Spinal cord (tissue), 10 donors: Measurements from ENCODE around the gene DNM1L. TPM values are rescaled to one million over a fixed set of nuclear protein-coding genes. Genes with fewer than 3 reads are reported as not detected.
"Not testable (repeated sequence)": the region's sequence is repeated elsewhere in the genome, so short reads cannot be mapped to it uniquely, and the experiment has no call there.

Source experiments
- DNase-seq, 6 donors: peaks; one replicate each; pipeline versions ENCODE4 v3.0.0 to v3.0.0-alpha.2; 2013 to 2015; ENCODE audit warnings: low spot score in 6 of 6, low read depth in 4 of 6
- H3K27ac ChIP-seq: one replicate; pipeline ENCODE4 v1.5.1; 2013; ENCODE audit warnings: low read depth, low read length, control low read depth
- H3K27me3 ChIP-seq: one replicate; pipeline ENCODE4 v1.6.1; 2013; ENCODE audit warnings: low read length; ENCODE audit not compliant: control insufficient read depth, insufficient read depth
- H3K36me3 ChIP-seq: one replicate; pipeline ENCODE4 v1.6.1; 2013; ENCODE audit warnings: low read length; ENCODE audit not compliant: control insufficient read depth, insufficient read depth
- H3K4me1 ChIP-seq: one replicate; pipeline ENCODE4 v1.6.1; 2013; ENCODE audit warnings: low read length; ENCODE audit not compliant: control insufficient read depth, insufficient read depth
- H3K4me3 ChIP-seq: one replicate; pipeline ENCODE4 v1.5.1; 2013; ENCODE audit warnings: low read depth, low read length, control low read depth
- H3K9me3 ChIP-seq: one replicate; pipeline ENCODE4 v1.6.1; 2013; ENCODE audit warnings: low read length; ENCODE audit not compliant: control insufficient read depth, insufficient read depth
- WGBS: methylation state at CpG from one replicate; pipeline ENCODE4 v1.1.5; 2013; ENCODE audit warnings: missing lambda C conversion rate; ENCODE audit not compliant: insufficient coverage; 5-methylcytosine and 5-hydroxymethylcytosine counted together
- polyA plus RNA-seq, 2 donors: library from polyadenylated mRNA; unstranded; fragments of 120-200 nt; gene quantifications; one replicate each; pipeline ENCODE4 v1.2.1, GENCODE V29; 2013; ENCODE audit not compliant: insufficient read length in 2 of 2
- total RNA-seq, 2 donors: library from RNA; depleted of rRNA in 1 of 2; stranded (reverse); fragments of 120-200 nt in 1 of 2; fragments of >200 nt in 1 of 2; gene quantifications; one replicate each; pipeline versions ENCODE4 v1.2.3 to v1.2.4, GENCODE V29; 2013 to 2014
- donor health status: healthy.

Gene DNM1L
- total and polyA plus RNA-seq, 4 donors: 89.6 to 205 (median 147) TPM

DNA sequence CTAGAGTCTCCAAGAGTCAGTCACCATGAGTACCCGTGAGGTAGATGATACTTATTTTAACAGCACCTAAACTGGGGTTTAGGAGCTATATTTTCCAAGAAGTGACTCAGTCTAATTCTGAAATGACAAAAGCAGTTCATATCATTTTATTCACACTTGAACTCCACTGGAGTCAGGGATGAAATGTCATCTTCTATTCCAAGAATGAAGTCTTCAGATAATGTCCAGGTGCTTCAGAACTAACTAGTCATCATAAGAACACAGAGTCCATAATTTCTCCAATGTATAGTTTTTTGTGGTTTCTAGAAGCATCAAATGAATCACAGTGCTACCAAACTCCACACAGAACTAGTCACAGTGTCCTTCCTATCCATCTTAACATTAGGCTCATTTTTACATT, 13.3 kb downstream of the DNM1L start:
- Histone ChIP-seq H3K4me1 (no peaks in the 10 kb centered on the region), H3K27ac (no peak overlapping the region), H3K4me3 (no peak overlapping the region), H3K9me3 (peaks cover 2% of the 10 kb centered on the region), H3K36me3 (no peaks in the 10 kb centered on the region), H3K27me3 (no peaks in the 10 kb centered on the region)
- no CpG with 5 or more reads among the region's 1 CpG for WGBS
- DNase-seq: no peak

GRCh38 chr12:32693036-32693435, 13.9 kb downstream of the DNM1L start:
- Histone ChIP-seq H3K27ac (no peak overlapping the region), H3K4me1 (no peaks in the 10 kb centered on the region), H3K9me3 (peaks cover 2% of the 10 kb centered on the region), H3K36me3 (no peaks in the 10 kb centered on the region), H3K27me3 (no peaks in the 10 kb centered on the region), H3K4me3 (no peak overlapping the region)
- DNase-seq: peak in 1 of 6 donors; percentile 15
- no CpG with 5 or more reads among the region's 1 CpG for WGBS

GRCh38 chr12:32695787-32696186, 16.7 kb downstream of the DNM1L start:
- no peaks in the 10 kb centered on the region for H3K27me3 ChIP-seq
- DNase-seq: no peak
- no peak overlapping the region for H3K4me3 ChIP-seq
- no peaks in the 10 kb centered on the region for H3K4me1 ChIP-seq
- H3K27ac ChIP-seq: no peak overlapping the region
- WGBS: no CpG with 5 or more reads among the region's 3 CpGs
- H3K9me3 ChIP-seq: peaks cover 2% of the 10 kb centered on the region
- H3K36me3 ChIP-seq: no peaks in the 10 kb centered on the region

- Histone ChIP-seq H3K4me3 (no peak overlapping the region), H3K27me3 (no peaks in the 10 kb centered on the region), H3K36me3 (peaks cover 4% of the 10 kb centered on the region), H3K9me3 (peaks cover 2% of the 10 kb centered on the region), H3K27ac (no peak overlapping the region), H3K4me1 (no peaks in the 10 kb centered on the region)
- WGBS: no CpG with 5 or more reads among the region's 1 CpG
- no peak for DNase-seq
These were observed 18.3 kb downstream of the DNM1L start for GRCh38 chr12:32697445-32697844.

DNA sequence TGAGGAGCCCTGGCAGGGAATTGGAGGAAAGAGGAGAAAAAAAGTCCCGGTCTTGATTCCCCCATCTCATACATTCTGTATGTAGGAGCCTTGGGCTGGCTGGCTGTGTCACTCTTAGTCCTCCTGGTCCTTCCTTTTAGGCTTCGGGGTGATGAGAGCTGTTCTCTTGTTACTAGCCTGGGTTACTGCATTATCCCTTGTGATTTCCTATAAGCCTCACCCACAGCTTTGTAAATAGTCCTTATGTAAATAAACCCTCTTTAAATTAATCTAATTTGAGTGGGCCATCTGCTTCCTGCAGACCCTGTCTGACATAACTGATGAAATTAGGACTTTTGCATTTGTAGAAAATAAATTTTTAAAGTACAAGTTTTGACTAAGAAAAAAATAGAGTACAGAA, 19.2 kb downstream of the DNM1L start:
- H3K4me3 ChIP-seq: no peak overlapping the region
- H3K27me3 ChIP-seq: no peaks in the 10 kb centered on the region
- no CpG with 5 or more reads among the region's 2 CpGs for WGBS
- H3K36me3 ChIP-seq: peaks cover 4% of the 10 kb centered on the region
- no peak for DNase-seq
- no peak overlapping the region for H3K27ac ChIP-seq
- no peaks in the 10 kb centered on the region for H3K4me1 ChIP-seq
- peaks cover 2% of the 10 kb centered on the region for H3K9me3 ChIP-seq

GRCh38 chr12:32699437-32699836, 20.3 kb downstream of the DNM1L start:
- DNase-seq, H3K27me3 ChIP-seq, H3K4me3 ChIP-seq, H3K9me3 ChIP-seq, H3K4me1 ChIP-seq, H3K27ac ChIP-seq, H3K36me3 ChIP-seq: not testable (repeated sequence)
- 100% methylated on average over 1 of the region's 8 CpGs for WGBS

- no peak for DNase-seq
- H3K9me3 ChIP-seq: no peaks in the 10 kb centered on the region
These were observed 23.4 kb downstream of the DNM1L start for GRCh38 chr12:32702473-32702872.

GRCh38 chr12:32702946-32703345, 23.8 kb downstream of the DNM1L start:
- no peak overlapping the region for H3K4me3 ChIP-seq
- no CpG with 5 or more reads among the region's 1 CpG for WGBS
- peaks cover 4% of the 10 kb centered on the region for H3K36me3 ChIP-seq
- no peaks in the 10 kb centered on the region for H3K27me3 ChIP-seq
- H3K9me3 ChIP-seq: no peaks in the 10 kb centered on the region
- no peak for DNase-seq
- no peak overlapping the region for H3K27ac ChIP-seq
- no peaks in the 10 kb centered on the region for H3K4me1 ChIP-seq

More at GRCh38 chr12:32702473-32702872, 23.4 kb downstream of the DNM1L start:
- no peak overlapping the region for H3K27ac ChIP-seq
- H3K4me1 ChIP-seq: no peaks in the 10 kb centered on the region
- no peaks in the 10 kb centered on the region for H3K27me3 ChIP-seq
- no peak overlapping the region for H3K4me3 ChIP-seq
- H3K36me3 ChIP-seq: peaks cover 4% of the 10 kb centered on the region

GRCh38 chr12:32705783-32706182, 26.7 kb downstream of the DNM1L start:
- no peaks in the 10 kb centered on the region for H3K27me3 ChIP-seq
- H3K4me3 ChIP-seq: no peak overlapping the region
- no peak overlapping the region for H3K27ac ChIP-seq
- no peaks in the 10 kb centered on the region for H3K9me3 ChIP-seq
- DNase-seq: no peak
- H3K36me3 ChIP-seq: peaks cover 4% of the 10 kb centered on the region
- H3K4me1 ChIP-seq: no peaks in the 10 kb centered on the region

- no peak for DNase-seq
- Histone ChIP-seq H3K36me3 (peaks cover 5% of the 10 kb centered on the region), H3K9me3 (no peaks in the 10 kb centered on the region), H3K27ac (no peak overlapping the region), H3K4me1 (no peaks in the 10 kb centered on the region), H3K4me3 (no peak overlapping the region), H3K27me3 (no peaks in the 10 kb centered on the region)
- no CpG with 5 or more reads among the region's 2 CpGs for WGBS
These were observed 27.4 kb downstream of the DNM1L start for GRCh38 chr12:32706335-32707024.
